Stimulated activated CD4-positive, alpha-beta T cell treated with anti-CD3 and anti-CD28 coated beads, Interleukin-4, amount 100 ng/mL, for 48 hours (primary cell): ENCODE data around the gene PKDCC.

Source experiments
- DNase-seq, 2 donors: peaks; one replicate each; pipeline ENCODE4 v3.0.0-alpha.2; 2020; ENCODE audit warnings: low read depth in 2 of 2

Gene PKDCC

DNA sequence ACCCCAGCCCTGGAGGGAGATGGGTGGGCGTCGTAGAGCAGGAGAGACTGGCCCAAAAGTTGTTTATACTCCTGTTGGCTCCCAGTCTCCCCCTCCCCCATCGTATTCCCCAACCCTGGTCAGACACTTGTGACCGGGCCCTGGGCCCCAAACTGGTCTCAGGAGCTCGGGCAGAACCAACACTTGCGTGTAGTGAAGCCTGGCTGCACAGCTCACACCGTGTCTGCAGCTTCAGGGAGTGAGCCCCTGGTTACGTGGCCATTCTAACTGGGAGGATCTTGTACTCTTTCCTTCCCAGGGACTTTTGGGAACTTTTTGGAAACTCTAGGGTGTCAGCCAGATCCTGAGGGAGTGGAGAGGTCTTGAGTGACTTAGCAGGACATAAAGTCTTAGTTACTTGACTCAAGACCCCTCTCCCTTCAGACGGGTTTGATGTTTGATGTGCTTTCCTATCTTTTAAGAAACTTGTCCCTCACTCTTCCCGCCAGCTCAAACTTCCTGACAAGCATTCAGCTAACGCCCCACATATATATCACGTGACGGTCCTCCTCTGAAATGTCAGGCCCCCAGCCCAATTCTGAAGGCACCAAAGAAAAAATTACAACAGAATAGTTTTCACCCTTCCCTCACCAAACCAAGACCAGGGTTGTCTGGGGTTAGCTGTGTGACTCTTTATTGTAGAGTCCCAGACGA is 2.3 kb downstream of the PKDCC start:
- no peak for DNase-seq

DNA sequence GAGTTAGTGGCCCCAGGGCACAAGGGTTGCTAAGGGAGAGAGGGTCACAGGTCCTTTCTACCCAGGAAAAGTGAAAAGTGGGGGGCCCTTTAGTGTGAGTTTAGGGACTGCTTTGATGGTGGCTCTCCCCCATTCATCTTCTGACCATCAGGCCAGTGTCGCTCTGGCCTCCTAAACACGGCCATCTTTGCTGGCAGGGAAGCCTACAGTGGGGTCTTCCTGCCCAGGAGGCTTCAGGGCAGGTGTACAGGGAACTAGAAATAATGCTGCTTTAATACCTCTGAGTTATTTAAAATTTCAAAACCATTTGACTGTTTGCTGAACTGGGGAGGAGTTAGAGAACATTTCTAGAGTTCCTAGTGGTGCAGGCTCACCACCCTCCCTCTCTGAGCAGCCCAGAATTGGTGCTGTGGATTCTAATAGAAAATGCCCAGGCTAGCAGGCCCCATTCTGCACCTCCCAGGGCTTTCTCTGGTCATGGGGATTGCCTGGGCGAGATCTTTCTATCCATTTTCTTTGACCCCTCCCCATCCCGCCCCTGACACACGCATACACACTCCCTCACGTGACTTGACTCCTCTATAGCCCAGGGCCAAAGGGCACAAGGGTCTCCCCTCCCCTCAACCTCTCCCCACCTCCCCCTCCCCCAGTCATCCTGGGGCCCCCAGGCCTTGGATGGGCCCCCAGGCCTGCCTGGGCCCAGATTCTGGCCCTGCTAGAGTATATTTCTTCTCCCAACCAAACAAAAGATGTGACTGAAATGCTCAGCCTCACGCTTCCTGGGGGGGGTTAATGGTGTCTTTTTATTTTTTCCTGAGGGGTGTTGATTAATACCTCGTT is 3.1 kb downstream of the PKDCC start:
- no peak for DNase-seq

DNA sequence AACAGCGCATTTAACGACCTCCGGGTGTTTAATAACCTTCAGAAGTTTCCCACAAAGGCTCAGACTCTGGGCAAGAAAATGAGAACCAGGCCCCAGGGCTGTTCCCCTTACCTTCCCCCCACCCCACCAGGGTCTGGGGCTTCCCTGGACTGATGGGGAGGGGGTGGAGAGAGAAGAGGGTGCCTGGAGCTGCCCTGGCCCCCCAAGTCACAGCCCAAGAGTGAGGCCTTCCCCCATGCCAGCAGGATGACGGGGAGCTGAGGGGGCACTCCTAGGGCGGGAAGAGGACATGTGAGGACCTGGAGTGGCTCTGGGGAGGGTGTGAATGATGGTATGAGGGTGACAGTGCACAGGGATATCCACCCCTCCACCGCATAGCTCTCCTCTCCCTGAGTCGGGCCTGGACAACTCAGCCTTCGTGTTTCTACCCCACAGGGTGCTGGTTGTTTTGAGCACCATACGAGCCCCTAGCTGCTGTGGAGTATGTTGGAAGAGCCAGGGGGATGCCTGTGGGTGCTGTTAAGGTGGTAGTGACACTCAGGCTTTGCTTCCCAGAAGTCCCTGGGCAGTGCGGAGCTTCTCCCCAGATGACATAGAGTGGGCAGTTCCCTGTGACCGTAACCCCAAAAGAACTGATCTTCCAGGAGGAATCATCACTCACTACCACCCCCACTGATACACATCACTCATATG is 3.9 kb downstream of the PKDCC start:
- no peak for DNase-seq

DNA sequence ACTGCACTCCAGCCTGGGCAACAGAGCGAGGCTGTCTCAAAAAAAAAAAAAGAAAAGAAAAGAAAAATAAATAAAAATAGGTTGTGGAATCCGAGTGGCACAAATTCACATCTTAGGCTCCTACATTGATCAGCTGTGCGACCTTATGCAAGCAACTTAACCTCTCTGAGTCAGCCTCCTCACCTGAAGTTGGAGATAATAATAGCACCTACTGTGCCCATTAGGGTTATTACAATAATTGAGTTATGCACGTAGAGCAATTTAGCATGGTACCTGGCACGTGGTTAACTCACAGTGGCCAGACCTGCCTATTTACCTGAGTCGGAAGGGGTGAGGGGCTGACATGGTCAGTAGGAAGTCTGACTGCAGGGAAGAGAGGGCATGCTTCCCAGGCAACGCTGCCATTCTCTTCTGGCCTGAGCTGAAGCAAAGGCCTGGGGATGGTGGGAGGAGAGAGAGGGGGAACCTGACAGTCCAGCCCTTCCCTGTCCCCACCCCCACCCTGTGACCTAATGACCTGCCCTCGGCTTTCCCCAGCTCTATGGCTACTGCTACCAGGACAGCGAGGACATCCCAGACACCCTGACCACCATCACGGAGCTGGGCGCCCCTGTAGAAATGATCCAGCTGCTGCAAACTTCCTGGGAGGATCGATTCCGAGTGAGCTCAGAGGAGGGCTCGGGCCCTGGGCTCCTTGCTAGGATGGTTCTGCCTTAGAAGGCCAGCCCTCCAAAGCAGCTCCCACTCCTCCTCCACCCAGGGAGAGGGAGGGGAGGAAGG is 5.1 kb downstream of the PKDCC start:
- DNase-seq = no peak

DNA sequence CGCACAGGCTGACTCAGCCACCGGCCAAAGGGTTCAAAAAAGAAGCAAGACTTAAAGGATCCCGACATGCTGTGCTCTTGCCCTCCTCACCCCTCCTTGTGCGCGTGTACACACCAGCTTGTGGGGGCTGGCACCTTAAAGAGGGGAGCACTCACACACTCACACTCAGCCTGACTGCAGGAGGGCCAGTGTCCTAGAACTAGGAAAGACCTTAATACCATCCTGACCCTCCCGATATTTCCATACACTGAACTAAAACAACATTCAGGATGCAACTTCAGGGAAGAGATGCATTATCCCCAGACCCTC is 5.6 kb downstream of the PKDCC start:
- DNase-seq = no peak

DNA sequence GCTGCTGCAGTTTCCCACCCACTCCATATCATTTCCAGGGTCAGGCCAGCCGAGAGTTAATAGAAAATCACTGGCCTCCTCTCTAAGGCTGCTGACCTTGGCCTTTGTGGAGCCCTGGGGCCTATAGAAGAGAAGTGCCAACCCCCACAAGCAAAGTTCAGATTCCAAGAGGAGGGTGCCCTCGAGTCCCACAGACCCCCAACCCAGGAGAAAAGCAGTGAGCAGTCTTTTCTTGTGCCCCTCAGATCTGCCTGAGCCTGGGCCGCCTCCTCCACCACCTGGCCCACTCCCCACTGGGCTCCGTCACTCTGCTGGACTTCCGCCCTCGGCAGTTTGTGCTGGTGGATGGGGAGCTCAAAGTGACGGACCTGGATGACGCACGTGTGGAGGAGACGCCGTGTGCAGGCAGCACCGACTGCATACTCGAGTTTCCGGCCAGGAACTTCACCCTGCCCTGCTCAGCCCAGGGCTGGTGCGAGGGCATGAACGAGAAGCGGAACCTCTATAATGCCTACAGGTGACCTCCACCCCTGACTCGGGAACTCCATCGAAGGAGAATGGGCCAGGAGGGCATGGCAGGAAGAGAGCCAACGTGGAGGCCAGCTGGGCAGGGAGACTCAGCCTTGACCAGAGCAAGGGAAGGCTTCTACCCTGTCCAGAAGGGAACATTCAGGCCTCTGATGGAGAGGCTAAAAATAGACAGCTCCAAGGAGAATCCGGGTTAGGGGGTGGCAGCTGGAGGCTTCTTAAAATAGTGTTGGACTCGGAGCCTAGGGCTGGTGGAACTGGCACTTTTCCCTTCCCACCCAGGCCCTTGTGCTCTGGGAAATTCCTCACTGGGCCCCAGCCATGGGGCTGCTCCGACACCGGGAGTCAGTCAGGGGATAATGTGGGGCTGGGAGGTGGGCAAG is 6.2 kb downstream of the PKDCC start:
- DNase-seq = no peak

DNA sequence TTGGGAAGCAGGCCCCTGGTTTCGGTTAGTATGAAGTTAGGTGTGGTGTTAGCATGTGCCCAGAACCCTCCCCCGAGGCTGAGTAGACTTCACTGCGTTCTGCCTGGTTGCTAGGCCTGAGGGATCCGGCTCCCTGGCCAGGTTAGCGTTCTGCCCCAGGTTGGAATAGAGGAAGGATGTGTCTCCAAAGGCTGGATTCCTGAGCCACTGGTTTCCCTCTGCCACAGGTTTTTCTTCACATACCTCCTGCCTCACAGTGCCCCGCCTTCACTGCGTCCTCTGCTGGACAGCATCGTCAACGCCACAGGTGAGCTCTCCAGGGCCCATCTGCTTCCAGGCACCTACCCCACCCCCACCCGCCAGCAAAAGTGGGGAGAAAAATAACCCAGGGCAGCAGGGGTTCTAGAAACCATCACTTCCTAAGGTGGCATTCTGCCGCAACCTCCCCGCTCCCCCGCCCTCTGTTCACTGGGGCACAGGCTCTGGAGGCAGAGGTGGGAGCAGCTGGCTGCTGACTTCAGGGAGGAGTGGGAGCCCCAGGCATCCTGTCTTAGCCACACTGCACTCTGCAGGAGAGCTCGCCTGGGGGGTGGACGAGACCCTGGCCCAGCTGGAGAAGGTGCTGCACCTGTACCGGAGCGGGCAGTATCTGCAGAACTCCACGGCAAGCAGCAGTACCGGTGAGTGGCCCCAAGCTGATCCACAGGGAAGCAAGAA is 7.1 kb downstream of the PKDCC start:
- no peak for DNase-seq

DNA sequence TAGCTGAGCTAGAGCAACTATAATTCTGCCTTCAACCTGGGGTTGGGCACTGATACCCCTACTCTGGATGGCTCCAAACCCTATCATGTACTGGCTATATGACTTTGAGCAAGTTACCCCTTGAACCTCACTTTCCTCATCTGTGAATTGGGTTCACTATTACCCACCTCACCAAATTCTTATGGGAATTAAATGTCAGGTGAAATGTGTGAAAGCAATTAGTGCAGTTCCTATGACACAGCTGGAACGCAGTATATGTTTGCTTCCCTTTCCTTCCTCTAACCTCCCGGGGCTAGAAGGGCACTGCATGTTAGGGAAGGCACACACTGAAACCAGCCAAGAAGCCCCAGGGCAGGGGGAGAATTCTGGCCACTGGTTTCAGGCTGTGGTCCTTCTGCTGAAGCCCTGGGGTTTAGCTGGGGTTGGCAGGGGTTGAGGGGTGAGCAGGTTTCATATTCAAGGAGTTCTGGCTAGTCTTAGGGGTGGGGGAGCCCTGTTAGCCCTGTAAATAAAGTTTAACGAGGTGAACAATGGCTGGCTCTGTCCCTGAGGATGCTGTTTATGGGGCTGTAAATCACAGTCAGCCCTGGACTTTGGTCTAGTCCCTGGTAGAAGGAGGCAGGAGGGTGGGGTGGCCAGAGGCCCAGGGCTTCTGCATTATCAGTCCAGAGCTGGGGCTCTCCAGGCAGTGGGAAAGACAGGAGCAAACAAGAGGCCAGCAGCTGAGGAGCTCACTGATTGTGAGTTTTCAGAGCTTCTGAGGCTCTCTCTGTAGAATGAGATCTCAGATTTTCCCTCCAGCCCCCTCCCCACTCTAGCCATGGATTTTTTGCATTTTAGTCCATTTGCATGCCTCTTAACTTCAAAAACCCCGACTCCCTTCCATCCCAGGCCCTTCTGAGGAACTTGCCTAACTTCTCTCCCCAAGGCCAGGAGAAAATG is 8.0 kb downstream of the PKDCC start:
- no peak for DNase-seq

DNA sequence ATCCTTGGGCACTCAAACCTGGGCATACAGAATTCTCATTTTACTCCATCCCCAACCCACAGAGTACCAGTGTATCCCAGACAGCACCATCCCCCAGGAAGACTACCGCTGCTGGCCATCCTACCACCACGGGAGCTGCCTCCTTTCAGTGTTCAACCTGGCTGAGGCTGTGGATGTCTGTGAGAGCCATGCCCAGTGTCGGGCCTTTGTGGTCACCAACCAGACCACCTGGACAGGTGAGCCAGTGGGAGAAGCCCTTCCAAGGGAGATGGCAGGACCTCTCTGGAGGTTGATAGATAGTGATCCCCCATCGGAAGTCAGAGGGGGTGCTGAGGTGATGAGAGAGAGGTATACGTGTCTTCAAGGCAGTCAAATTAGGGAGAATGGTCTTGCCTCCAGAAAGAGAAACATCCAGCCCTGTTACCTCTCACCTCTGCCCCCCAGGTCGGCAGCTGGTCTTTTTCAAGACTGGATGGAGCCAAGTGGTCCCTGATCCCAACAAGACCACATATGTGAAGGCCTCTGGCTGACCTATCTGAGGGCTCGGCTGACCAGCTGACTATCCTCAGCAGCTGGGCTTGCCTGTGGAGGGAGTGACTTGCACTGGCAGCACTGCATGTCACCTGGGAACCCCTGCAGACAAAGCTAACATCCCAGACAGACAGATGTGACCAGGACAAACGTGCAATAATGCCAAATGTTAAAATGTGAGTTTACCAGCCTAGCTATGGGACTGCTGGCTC is 9.5 kb downstream of the PKDCC start:
- DNase-seq = no peak

DNA sequence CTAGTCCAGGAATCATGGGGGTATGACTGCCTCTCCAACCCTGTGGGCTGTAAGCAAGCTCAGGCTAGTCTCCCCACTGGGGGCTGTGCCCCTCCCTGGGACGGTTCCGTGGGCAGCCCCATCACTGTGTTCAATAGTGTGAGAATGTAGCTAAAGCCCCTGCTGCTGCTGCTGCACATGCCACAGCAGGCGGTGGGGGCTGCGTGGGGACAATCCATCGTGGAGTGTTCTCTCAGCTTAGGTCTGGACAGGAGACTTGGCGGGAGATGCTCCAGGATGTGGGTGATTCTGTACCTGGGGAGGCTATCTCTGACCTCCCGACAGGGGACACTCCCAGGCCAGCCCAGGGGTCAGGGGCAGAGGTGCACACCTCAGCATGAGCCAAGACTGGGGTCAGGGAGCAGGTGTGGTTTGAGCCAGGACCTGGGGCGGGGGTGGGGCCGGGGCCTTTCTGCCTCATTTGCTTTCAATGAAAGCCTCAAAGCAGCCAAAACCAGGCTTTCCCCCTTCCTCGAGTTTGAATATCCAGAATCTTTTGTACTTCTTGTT is 10.2 kb downstream of the PKDCC start:
- no peak for DNase-seq

DNA sequence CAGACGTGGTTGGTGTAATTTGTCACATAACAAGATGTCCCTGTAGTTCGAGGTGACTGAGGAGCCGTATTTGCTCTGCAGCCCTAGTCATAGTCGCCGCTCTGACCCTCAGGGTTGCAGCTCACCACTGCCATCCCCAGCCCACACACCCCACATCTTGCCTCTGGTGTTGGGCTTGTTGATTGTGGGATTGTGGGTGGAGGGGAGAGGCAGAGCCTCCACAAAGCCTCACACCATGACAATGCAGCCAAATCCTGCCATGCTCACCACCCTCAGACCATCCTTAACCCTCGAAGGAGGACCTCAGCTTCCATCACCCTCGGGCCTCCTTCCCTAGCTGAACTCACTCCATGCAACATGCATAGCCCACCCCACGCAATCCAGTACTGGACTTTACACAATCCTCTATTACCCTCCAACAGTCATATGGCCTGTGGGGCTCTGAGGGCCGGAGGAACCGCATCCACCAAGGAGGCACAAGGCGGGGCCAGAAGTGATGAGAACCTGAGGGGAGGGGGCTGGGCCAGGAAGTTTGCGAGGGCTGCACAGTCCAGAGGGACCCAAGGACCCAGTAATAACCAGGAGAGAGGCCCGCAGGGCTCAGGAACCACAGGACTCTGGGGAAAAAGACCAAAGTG is 11.6 kb downstream of the PKDCC start:
- no peak for DNase-seq

DNA sequence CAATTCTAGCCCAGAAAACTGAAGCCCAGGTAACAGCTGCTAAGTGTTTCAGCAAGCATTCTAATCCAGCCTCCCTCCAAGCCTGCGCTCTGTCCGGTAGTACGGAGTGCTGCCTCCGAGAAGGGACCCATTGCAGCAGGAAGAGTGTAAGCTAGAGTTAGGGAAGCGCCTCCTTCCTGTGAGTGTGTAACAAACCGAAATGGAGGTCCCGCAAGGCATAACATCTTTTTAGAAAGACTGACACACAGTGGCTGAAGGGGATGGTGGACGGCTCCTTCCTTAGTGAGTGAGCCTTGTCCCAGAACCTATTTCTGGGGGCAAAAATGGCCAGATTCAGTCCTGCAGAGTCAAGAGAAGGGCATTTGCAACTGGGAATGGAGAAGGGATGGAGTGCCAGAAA is 12.2 kb downstream of the PKDCC start:
- no peak for DNase-seq

DNA sequence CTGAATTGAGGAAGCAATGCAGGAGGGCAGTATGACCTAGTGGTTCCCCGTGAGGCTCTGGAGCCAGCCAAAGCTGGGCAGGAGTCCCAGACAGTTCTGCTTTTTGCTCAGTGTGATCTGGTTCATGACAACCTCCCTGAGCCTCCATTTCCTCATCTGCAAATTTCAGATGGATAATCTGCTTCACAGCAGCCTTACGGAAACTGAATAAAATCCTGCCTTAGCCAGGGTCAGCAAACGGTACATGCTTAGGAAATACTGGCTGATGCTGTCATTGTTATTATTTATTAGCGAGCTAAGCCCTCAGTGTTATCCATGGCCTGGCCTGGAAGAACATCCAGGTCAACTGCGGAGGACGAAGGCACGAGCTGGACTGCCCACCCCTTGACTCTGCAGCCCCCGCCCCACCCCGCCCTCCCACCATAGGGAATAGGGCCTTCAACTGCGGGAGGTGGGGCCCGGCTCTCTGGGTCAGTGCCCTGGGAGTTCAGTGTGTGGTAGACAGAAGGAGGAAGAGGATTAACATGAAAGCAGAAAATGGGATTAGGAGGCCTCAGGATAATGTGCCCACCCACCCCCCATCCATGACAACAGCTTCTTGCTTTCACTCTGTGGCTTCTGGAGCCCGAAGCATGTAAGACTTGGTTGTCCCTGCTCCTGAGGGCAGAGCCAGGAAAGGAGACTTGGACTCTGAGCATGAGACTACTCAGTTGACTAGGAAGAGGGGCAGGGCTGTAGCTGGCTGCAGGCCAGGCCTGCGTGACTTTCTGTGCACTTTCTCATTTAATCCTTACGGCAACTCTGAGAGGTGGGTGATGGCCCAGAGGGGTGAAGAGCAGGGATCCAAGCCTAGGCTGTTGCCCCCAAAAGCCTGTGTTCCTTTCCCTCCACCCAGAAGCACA is 13.1 kb downstream of the PKDCC start:
- no peak for DNase-seq

DNA sequence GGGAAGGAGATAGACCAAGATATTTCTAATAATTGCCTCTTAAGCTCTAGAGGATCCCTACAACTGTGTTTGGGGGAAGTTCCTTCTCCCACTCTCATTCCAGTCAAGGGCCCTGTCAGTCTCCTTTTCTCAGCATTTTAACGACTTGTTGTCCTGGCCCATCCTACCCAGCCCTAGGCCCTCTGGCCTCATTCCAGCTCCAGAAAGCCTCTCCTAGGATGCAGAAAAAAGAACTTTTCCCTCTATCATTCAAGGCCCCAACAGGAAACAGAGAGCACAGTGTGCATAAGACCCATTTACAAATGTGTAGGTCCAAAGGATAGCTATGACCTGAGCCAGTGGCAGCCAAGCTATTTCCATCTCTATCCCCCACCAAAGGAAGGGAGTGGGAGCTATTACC is 14.0 kb downstream of the PKDCC start:
- no peak for DNase-seq

DNA sequence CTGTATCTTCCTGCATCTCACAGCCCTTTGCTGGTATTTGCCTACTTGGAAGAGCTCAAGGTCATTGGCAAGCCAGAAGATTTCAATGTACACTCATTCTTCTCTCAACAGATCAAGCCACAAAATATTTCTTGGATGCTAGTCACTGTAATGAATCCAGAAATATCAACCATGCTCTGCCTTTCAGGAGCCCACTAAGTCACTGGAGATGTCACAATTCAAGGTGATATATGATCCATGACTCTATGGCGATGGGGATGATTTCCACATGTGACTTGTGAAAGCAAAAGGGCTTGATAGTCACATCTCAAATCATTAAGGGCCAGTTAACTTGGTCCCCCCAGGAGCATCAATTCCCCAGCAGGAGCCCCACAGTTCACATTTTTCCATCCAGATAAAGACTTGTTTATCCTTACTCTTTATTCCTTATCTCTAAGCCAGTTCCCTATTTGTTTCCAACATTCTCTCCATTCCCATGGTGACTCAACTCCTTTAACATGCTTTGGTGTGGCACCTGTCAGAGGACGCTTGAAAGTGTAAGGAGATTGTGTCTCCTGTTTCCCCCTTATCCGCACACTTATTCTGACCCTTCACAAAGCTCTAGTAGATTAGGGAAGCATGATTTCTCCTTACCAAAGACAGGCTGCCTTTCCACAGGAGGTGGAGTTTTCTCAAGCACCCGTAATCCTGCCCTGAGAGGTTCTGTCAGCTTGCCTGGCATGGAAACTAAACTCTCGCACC is 15.8 kb downstream of the PKDCC start:
- DNase-seq = no peak

DNA sequence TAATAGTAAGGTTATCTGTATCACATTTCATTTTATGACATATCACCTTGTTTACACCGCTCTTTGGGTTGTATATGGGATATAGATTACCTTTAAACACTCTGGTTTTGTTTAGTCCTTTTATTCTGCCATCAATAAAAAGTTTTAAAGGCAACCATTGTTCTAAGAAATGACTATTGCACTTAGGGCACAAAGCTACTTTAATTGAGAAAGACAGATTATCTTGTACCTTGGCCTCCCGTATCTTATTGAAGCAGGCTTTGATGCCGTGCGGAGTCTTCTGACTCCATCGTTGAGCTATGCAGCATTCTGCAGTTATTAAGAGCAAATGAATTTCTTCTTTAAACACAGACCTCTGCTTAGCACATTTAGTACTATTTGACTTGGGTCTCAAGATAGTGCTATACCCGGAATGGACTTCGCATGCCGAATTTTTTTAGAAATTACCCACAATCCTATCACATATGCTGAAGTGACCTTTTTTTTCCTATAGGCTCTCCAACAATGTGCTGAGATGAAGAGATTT is 16.7 kb downstream of the PKDCC start:
- no peak for DNase-seq
